ENCODE data around the gene SCGB2B2.
"Not testable (repeated sequence)": the region's sequence is repeated elsewhere in the genome, so short reads cannot be mapped to it uniquely, and the experiment has no call there.

SCGB2B2 gene

DNA sequence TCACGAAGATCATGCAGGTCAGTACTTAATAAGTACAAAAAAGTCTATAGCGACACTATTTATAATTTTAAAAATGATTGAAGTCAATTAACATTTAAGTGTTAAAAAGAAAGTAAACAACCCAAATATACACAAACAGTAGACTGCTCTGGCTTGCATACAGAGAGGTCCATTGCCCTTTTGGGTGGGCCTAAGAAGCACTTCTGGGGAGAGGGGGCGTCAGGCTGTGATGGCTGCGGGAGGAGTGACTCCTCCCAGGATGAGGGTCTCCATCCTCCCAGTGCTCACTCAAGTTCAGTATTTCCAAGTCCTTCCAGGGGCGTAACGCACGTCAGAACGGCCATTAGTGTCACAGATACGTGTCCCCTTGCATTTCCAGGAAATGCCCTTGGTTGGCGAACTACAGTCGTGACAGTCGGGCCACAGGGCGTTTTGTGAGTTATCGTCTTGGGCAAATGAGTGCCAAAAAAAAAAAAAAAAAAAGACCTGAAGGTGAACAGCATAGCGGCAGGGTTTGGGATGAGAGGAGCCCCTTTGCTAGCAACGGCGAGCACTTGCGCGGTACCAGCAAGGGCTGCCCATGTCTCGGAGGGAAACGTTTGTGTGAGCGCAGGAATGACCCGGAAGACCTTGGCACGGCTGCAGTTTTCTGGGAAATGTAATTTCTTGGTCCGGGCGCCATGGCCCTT lies at the start of gene SCGB2B2:
Gene SCGB2B2 (minus strand): TSS at position 463 of the 689 bp plus-strand sequence. CDS start 82,596 bp downstream, outside the sequence.
- DNase-seq = peak; percentile 95

DNA sequence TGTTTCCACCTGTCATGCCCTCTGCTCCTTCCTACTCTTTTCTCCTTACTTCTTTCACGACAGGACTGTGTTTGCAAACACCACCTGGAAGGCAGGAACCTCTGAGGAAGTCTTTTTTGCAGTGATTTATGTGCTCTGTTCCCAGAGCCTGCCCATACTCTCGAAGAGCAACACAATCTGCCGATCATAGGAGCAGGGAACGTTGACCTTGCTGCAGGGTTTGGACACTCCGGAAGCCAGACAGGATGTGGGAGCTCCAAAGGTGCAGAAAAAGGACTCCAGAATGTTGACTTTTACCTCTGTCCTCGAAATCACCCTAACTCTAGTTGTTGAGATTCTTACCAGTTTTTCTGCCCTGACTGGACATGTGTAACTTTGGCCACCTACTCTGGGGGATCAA lies 48.4 kb upstream of the SCGB2B2 start:
- no peak for DNase-seq

DNA sequence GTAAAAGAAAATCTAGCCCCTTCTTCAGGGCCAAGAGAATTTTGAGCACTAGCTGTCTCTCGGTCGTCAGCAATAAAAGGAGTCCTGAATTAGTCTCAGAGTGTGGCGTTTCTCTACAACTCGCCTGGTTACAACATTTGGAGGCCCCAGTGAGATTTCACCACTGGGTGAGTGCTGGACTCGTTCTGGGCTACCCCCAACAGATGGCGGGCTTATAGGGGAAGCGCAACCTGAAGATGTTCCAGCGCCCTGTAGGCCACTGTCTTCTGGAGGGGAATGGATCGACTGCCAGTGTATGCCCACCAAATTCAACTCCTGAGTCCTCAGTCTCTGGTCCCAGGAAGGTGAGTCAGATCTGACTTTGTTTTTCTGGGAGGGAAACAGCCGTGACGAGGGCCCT lies 45.4 kb upstream of the SCGB2B2 start:
- no peak for DNase-seq

DNA sequence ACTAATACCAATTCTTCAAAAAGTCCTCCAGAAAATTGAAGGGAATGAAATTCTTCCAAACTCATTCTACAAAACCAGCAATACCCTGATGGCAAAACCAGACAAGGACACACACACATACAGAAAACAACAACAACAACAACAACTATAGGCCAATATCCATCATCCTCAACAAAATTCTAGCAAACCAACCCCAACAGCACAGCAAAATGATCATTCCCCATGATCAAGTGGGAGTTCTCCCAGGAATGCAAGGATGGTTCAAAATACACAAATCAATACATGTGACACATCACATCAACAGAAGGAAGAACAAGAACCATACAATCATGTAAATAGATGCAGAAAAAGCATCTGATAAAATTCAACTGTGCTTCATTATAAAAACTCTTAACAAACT lies 38.4 kb upstream of the SCGB2B2 start:
- no peak for DNase-seq

DNA sequence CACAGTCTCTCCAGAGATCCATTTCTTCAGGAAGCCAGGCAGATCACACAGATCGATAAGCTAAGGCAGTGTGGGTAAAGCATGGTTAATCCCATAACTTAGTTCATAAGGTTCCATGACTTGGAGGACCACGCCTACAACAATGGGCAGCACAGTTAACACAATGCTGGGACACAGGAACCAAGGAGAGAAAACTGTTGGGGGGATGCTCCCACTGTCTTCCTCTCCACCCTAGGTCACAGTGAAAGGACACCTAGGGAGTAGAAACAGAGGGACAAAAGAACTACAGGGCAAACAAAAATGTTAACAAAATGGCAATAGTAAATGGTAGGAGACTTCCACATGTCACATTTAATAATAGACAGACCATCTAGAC lies 36.3 kb upstream of the SCGB2B2 start:
- no peak for DNase-seq

GRCh38 chr19:34712395-34713261 lies 35.7 kb upstream of the SCGB2B2 start:
- DNase-seq = peak; percentile 84

DNA sequence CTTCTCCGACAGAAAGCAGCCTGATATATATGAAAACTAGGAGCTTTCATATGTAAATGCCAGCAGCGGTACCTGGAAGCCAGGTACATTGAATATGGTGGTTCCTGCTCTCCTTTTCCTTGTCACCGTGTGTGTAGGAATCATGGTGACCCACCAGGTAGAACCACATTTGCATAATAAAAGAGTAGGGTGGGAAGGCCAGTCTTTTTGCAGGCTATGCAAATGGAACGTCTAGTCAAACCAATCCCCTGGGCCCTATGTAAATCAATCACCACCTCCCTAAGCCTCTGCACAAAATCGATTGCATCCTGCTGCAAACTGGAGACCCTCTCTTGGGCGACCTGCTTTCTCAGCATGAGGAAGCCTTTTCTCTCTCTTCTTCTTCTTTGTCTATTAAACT lies 34.9 kb upstream of the SCGB2B2 start:
- DNase-seq = no peak

DNA sequence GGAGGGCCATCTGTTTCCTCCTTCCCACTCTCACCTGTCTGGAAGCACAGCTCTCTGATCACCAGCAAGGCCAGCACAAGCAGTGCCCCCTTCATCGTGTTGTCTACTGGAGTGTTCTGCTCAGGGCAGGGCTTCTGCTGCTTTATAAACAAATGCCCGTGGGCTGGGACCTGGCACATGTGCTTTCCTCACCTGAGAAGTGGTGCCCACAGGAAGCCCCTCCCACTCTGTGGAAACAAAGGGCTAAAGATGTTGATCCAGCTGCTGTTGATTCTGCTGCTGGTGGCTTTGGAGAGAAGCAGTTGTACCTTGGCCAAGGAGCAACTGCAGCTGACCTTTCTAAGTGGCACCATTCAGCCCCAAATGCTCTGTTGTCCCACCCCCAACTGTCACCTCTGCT lies 30.7 kb upstream of the SCGB2B2 start:
- DNase-seq = peak; percentile 68

DNA sequence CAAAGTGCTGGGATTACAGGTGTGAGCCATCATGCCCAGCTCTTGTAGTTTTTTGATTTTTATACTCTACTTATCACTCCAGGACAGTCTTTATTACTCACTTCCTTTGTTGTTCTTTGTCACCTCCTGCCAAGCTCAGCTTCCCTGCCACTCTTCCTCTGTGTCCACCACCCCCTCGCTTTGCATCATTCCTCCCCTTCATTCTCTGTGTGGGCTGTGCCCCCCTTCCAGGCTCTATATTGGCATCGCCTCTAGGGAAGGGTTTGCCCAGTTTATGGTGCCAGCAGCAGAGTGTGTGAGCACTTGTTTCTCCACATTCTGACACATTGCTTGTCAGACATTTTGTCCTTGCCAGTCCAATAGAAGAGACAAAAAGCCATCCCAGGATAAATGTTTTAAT lies 15.6 kb upstream of the SCGB2B2 start:
- peak; percentile 67 for DNase-seq

GRCh38 chr19:34690372-34690771 lies 13.4 kb upstream of the SCGB2B2 start:
- no peak for DNase-seq

DNA sequence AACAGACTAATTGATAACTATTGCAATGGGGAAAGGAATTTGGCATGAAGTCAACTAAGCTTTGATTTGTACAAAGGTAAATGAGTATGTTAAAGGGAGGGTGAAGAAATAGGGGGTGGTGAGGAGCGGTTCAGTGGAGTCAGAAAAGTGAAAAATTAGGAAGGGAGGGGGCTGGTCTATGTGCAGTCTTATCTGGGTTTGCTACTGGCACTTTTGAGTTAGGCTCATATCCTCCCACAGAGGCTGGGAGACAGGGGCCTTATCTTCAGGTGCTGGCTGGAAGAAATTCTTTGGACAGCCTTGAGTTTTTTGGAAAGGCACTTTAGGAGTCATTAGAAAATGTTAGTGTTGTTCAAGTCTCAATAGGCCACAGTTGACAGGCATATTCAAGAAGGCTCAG lies 11.6 kb upstream of the SCGB2B2 start:
- DNase-seq = no peak

DNA sequence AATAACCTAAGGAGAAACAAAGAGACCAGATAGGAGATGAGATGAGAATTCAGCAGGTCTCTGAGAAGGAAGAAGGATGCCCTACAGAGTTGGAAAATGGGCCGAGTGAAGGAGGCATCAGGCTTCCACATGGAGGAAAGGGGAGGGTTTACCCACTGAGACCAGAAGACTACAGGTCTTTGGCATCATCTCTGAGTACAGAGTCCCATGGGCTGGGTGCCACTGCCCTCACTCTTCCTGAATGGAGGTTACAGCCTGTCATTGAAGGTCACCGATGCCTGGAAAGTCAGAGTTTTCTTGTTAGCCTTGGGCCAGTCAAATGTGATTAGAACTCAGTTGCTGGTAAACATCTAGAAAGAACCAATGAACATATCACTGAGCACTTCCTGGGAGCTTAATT lies 10.4 kb upstream of the SCGB2B2 start:
- peak; percentile 56 for DNase-seq

- DNase-seq = no peak
These were observed 9.5 kb upstream of the SCGB2B2 start for GRCh38 chr19:34686455-34686854.

GRCh38 chr19:34685266-34685665 lies 8.3 kb upstream of the SCGB2B2 start:
- DNase-seq = not testable (repeated sequence)

- no peak for DNase-seq
These were observed 4.5 kb upstream of the SCGB2B2 start for GRCh38 chr19:34681478-34681877.

- DNase-seq = peak; percentile 29
These were observed 1.5 kb upstream of the SCGB2B2 start for GRCh38 chr19:34678421-34678820.

DNA sequence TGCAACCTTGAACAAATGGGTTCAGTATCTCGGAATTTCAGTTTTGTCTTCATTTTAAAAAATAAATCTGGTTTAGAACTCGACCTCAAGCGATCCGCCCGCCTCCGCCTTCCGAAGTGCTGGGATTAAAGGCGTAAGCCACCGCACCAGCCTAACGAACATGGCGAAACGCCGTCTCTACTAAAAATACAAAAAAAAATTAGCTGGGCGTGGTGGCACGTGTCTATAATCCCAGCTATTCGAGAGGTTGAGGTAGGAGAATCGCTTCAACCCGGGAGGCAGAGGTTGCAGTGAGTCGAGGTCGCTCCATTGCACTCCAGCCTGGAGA lies 1.1 kb upstream of the SCGB2B2 start:
- no peak for DNase-seq

- peak; percentile 98 for DNase-seq
These were observed 576 bp upstream of the SCGB2B2 start, which contains the start of gene ZNF302 for GRCh38 chr19:34677386-34678084. TSS of gene ZNF302 (plus strand) at chr19:34677678. CDS start at chr19:34678805, 1,127 bp downstream.

DNA sequence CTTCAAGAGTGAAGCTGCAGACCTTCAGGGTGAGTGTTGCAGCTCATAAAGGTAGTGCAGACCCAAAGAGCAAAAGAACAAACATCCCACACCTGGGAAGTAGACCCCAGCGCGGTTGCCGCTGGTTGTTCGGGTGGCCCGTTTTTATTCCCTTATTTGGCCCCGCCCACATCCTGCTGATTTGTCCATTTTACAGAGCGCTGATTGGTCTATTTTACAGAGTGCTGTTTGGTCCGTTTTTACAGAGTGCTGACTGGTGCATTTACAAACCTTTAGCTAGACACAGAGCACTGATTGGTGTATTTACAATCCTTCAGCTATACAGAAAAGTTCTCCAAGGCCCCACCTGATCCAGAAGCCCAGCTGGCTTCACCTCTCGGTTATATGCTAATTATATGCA lies 1.0 kb downstream of the SCGB2B2 start:
- DNase-seq = no peak

DNA sequence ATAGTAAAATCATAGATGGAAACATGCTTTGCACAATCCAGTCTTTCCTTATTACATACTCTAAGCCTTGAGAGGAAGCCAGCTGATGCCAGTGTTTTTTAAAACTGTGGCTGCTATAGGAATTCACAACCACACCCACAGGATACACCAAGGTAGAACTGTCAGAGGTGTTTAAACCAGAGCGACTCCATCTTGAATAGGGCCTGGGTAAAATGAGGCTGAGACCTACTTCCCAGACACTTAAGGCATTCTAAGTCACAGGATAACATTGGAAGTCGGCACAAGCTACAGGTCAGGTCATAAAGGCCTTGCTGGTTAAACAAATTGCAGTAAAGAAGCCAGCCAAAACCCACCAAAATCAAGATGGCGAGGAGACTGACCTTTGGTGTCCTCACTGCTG lies 1.7 kb downstream of the SCGB2B2 start:
- DNase-seq = no peak

DNA sequence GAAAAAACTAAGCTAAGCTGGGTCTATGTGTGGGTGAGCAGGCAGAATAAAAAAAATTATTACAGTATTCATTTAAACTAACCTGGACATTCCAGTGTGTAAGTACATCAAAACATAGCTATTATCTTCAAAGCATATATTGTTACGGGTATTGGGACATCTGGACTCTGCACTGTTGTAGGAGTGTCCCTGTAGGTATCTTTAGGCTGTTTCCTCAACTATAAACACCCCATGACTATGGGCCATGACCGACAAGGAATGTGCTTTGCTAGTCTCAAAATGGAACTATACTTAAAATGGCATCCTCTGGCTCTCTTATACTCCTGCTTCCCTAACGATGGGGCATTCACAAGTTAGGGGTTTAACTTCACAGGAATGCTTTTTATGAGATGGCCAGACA lies 3.4 kb downstream of the SCGB2B2 start:
- no peak for DNase-seq

GRCh38 chr19:34671972-34672371 lies 5.0 kb downstream of the SCGB2B2 start:
- no peak for DNase-seq

DNA sequence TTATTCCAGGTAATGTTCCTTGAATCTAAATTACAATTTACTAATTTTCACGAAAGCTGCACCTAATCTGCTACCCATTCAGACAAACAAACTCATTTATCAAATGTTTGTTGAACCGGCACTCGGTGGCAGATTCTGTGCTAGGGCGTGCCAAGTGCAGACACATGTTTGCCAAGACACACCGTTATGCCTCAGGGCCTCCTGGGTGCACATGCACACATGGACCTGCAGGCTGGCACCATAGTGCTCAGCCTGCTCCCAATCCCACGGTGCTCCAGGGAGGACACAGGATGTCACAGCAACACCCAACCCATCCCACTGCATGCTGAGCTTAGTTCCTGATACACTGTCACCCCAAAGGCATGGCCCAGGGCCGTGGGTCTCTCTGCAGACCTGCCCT lies 7.7 kb downstream of the SCGB2B2 start:
- peak; percentile 87 for DNase-seq

DNA sequence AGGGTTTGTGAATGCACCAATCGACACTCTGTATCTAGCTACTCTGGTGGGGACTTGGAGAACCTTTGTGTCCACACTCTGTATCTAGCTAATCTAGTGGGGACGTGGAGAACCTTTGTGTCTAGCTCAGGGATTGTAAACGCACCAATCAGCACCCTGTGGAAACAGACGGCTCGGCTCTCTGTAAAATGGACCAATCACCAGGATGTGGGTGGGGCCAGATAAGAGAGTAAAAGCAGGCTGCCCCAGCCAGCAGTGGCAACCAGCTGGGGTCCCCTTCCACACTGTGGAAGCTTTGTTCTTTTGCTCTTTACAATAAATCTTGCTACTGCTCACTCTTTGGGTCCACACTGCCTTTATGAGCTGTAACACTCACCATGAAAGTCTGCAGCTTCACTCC lies 8.3 kb downstream of the SCGB2B2 start:
- peak; percentile 84 for DNase-seq
